Ishikawa (cell line): ENCODE data around the gene LRRTM4.

ENCODE experiments used
- CEBPB ChIP-seq: IDR thresholded peaks from 2 replicates; pipeline ENCODE4 v1.6.1; 2012
- EGR1 ChIP-seq: IDR thresholded peaks from 2 replicates; pipeline ENCODE4 v1.6.1; 2012
- EP300 ChIP-seq: IDR thresholded peaks from 2 replicates; pipeline ENCODE4 v1.6.1; 2012; ENCODE audit warnings: borderline replicate concordance
- FOXM1 ChIP-seq: IDR thresholded peaks from 2 replicates; pipeline ENCODE4 v1.6.1; 2012; ENCODE audit warnings: low read depth, borderline replicate concordance
- MAX ChIP-seq: IDR thresholded peaks from 2 replicates; pipeline ENCODE4 v1.6.1; 2012
- RAD21 ChIP-seq: IDR thresholded peaks from 2 replicates; pipeline ENCODE4 v1.6.1; 2012; ENCODE audit warnings: low read depth
- REST ChIP-seq: IDR thresholded peaks from 2 replicates; pipeline ENCODE4 v1.6.1; 2012; ENCODE audit warnings: low read depth, mild to moderate bottlenecking
- TAF1 ChIP-seq: IDR thresholded peaks from 2 replicates; pipeline ENCODE4 v1.6.1; 2012; ENCODE audit warnings: low read depth, mild to moderate bottlenecking
- TCF12 ChIP-seq: IDR thresholded peaks from 2 replicates; pipeline ENCODE4 v1.6.1; 2012; ENCODE audit warnings: low read depth
- YY1 ChIP-seq: IDR thresholded peaks from 2 replicates; pipeline ENCODE4 v1.6.1; 2012; ENCODE audit warnings: low read depth
- ZBTB7A ChIP-seq: IDR thresholded peaks from 2 replicates; pipeline ENCODE4 v1.6.1; 2012; ENCODE audit warnings: low read depth

- TF ChIP-seq EP300 (no peak), MAX (no peak), REST (no peak), TAF1 (no peak), YY1 (no peak), ZBTB7A (no peak), CEBPB (no peak), RAD21 (peak; percentile 62), FOXM1 (no peak), TCF12 (no peak), EGR1 (no peak)
Observed at GRCh38 chr2:76953733-76954347, 568.3 kb downstream of the LRRTM4 start.
